BLaER1 treated with 17β-estradiol and CSF1 and Interleukin-3, amounts not matched to agents 10 nM and 100 nM (cell line): ENCODE results near the gene POU2F1.

Experiments used
- H3K27ac ChIP-seq, 11 experiments: shearing (Covaris generic); formaldehyde crosslinking; 2 replicates each; pipeline ENCODE4 v1.8.1; 2022
- H3K27me3 ChIP-seq, 11 experiments: shearing (Covaris generic); formaldehyde crosslinking; 2 replicates each; pipeline ENCODE4 v1.8.1; 2022
- H3K36me3 ChIP-seq, 11 experiments: shearing (Covaris generic); formaldehyde crosslinking; 2 replicates each; pipeline ENCODE4 v1.8.1; 2022
- H3K4me1 ChIP-seq, 10 experiments: shearing (Covaris generic); formaldehyde crosslinking; 2 replicates each; pipeline ENCODE4 v1.8.1; 2022
- H3K4me2 ChIP-seq, 11 experiments: shearing (Covaris generic); formaldehyde crosslinking; 2 replicates each; pipeline ENCODE4 v1.8.1; 2022
- H3K4me3 ChIP-seq, 10 experiments: shearing (Covaris generic); formaldehyde crosslinking; 2 replicates each; pipeline ENCODE4 v1.8.1; 2022
- H3K9ac ChIP-seq, 11 experiments: shearing (Covaris generic); formaldehyde crosslinking; 2 replicates each; pipeline ENCODE4 v1.8.1; 2022
- H3K9me3 ChIP-seq, 11 experiments: shearing (Covaris generic); formaldehyde crosslinking; replicated peaks in 1 of 11; 2 replicates each; pipeline ENCODE4 v1.8.1; 2022
- H4K20me1 ChIP-seq, 11 experiments: shearing (Covaris generic); formaldehyde crosslinking; 2 replicates each; pipeline ENCODE4 v1.8.1; 2022
- Cebpa-rat ChIP-seq, 11 experiments: shearing (Covaris generic); IDR thresholded peaks; 2 replicates each; pipeline ENCODE4 v1.8.1; 2022

POU2F1 gene

DNA sequence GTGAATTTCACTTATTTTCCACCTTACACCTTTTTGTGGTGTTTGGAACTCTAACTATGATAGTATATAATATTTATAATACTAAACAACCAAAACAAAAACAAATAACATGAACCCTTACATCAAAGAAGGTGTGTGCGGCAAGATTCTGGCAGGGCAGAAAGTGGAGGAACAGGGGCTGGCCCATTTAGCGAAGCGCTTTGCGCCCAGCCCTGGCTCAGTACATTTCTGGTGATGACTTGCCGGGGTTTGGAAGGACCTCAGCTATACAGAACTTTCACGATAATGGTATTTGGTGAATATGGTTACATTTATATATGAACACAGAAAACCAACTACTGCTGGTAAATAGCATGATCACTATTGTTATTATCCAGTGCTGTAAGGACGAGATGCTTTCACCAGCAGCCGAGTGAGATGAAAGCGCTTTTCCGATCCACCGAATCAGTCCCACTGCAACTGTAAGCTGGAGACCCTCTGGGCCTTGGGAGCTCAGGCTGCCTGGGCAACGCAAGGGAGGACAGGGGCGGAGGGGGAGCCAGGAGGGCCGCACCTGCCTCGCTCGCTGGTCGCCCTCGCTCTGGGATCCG lies 233.7 kb downstream of the POU2F1 start:
- Histone ChIP-seq H3K4me3 (peak overlapping the region; percentile 66 to 90 (median 74)), H3K4me1 (peaks cover 4 to 15% (median 7%) of the 10 kb centered on the region in 10 experiments; a peak in 12 of 20 replicates), H3K4me2 (peak overlapping the region; percentile 83 to 100 (median 98)), H3K9ac (peak overlapping the region; percentile 70 to 91 (median 81)), H3K36me3 (no peaks in the 10 kb centered on the region), H3K9me3 (no peaks in the 10 kb centered on the region), H4K20me1 (no peaks in the 10 kb centered on the region), H3K27me3 (peaks cover 4 to 28% (median 12%) of the 10 kb centered on the region in 11 experiments; a peak in 14 of 22 replicates), H3K27ac (peak overlapping the region in 10 of 11 experiments; percentile 54 to 83 (median 68); a peak in 16 of 22 replicates)
- TF ChIP-seq Cebpa-rat (IDR thresholded peaks at IDR 0.05) = no peak

GRCh38 chr1:167454894-167455785 lies 234.5 kb downstream of the POU2F1 start:
- peak overlapping the region; percentile 49 to 83 (median 67) for H3K27ac ChIP-seq
- peak overlapping the region; percentile 83 to 100 (median 98) for H3K4me2 ChIP-seq
- H3K36me3 ChIP-seq = no peaks in the 10 kb centered on the region
- no peak for TF ChIP-seq Cebpa-rat (IDR thresholded peaks at IDR 0.05)
- no peaks in the 10 kb centered on the region for H3K9me3 ChIP-seq
- H3K4me3 ChIP-seq = peak overlapping the region; percentile 66 to 90 (median 74)
- peaks cover 4 to 15% (median 7%) of the 10 kb centered on the region in 10 experiments; a peak in 12 of 20 replicates for H3K4me1 ChIP-seq
- peaks cover 4 to 28% (median 12%) of the 10 kb centered on the region in 11 experiments; a peak in 14 of 22 replicates for H3K27me3 ChIP-seq
- no peaks in the 10 kb centered on the region for H4K20me1 ChIP-seq
- peak overlapping the region; percentile 70 to 91 (median 81) for H3K9ac ChIP-seq

GRCh38 chr1:167455786-167456446 lies 235.2 kb downstream of the POU2F1 start:
- peak overlapping the region; percentile 49 to 83 (median 67); a peak in 21 of 22 replicates for H3K27ac ChIP-seq

DNA sequence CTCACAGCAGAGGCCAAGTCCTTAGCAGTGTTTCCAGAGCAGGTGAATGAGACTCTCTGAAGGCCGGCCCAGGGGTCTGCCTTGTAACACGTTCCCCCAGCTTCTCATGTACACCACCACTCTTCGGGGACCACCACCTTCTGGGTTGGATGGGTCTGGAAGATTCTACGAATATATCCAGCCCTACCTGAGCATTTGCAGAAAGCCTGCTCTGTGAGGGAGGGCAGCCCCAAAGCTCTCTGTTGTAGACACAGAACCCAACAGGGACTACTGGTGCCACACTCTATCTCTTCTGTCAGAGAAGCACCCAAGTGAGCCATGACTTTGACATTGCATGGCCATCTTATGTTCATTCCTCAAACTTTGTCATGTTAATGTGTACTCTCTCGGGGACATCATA lies 235.8 kb downstream of the POU2F1 start:
- H3K36me3 ChIP-seq = no peaks in the 10 kb centered on the region
- H3K4me3 ChIP-seq = peak overlapping the region in 1 of 10 experiments; percentile 84; a peak in 1 of 20 replicates
- no peak overlapping the region for H3K27ac ChIP-seq
- H3K4me1 ChIP-seq = peaks cover 4 to 15% (median 7%) of the 10 kb centered on the region in 10 experiments; a peak in 12 of 20 replicates
- no peaks in the 10 kb centered on the region for H4K20me1 ChIP-seq
- peak overlapping the region; percentile 83 to 100 (median 98); a peak in 16 of 22 replicates for H3K4me2 ChIP-seq
- H3K27me3 ChIP-seq = peaks cover 4 to 28% (median 12%) of the 10 kb centered on the region in 11 experiments; a peak in 14 of 22 replicates
- H3K9ac ChIP-seq = no peak overlapping the region
- H3K9me3 ChIP-seq = no peaks in the 10 kb centered on the region
- no peak for TF ChIP-seq Cebpa-rat (IDR thresholded peaks at IDR 0.05)

More at GRCh38 chr1:167455786-167456446, 235.2 kb downstream of the POU2F1 start:
- no peak for TF ChIP-seq Cebpa-rat (IDR thresholded peaks at IDR 0.05)
- Histone ChIP-seq H3K27me3 (peaks cover 4 to 28% (median 12%) of the 10 kb centered on the region in 11 experiments; a peak in 14 of 22 replicates), H4K20me1 (no peaks in the 10 kb centered on the region), H3K4me1 (peaks cover 4 to 15% (median 7%) of the 10 kb centered on the region in 10 experiments; a peak in 12 of 20 replicates), H3K4me3 (peak overlapping the region; percentile 66 to 90 (median 74)), H3K4me2 (peak overlapping the region; percentile 83 to 100 (median 98)), H3K9ac (peak overlapping the region; percentile 70 to 91 (median 81)), H3K9me3 (no peaks in the 10 kb centered on the region), H3K36me3 (no peaks in the 10 kb centered on the region)

DNA sequence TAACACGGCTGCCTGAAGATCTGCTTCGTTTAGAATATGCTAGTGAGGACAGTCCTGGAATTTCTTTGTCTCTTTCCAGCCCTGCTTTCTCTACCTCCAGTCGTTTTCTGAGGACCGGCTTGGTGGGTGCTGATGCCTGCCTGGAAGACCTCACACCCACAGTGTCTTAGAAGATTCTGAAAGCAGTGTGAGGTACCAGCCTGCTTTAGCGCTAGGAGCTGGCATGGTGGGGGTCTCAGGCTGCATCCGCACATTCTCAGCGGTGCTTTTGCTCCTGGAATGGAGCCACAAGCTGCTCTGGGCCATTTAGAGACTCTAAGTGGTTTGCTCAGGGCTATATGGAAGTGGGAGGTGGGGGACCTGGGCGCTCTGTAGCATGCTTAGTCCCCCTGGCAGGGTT lies 236.2 kb downstream of the POU2F1 start:
- Histone ChIP-seq H3K36me3 (no peaks in the 10 kb centered on the region), H3K9me3 (no peaks in the 10 kb centered on the region), H3K4me3 (no peak overlapping the region), H3K4me2 (no peak overlapping the region), H4K20me1 (no peaks in the 10 kb centered on the region), H3K27ac (no peak overlapping the region), H3K9ac (no peak overlapping the region), H3K4me1 (peaks cover 4 to 15% (median 7%) of the 10 kb centered on the region in 10 experiments; a peak in 12 of 20 replicates), H3K27me3 (peaks cover 4 to 28% (median 12%) of the 10 kb centered on the region in 11 experiments; a peak in 14 of 22 replicates)
- TF ChIP-seq Cebpa-rat (IDR thresholded peaks at IDR 0.05) = no peak

DNA sequence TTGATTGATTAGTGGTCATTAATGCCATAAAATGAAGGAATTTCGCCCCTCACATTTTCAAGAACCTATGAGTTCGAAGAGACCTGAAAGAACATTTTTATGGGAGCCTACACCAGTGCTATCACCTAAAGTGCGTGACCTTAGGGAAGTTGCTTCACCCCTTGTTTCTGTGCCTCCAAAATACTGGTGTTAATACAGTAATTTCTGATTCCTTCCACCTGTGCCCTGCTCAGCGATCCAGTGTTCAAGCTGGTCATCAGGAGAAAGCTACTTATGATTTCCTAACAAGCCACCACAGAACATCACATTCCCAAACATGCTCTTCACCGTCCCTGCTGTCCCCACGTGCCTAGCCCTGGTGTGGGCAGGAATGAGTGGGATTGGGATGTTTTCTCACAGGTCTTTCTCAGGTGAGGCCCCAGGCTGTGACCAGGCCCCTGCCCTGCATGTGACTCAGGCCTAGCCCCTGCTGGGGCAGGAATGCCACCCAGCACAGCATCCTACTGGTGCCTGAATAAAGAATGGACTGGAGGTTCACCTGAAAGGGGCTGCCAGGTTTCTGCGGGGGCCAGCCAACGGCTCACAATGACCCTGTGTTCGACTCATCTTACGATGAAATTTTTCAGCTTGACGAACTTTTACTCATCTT lies 237.4 kb downstream of the POU2F1 start:
- no peak overlapping the region for H3K4me2 ChIP-seq
- H3K9ac ChIP-seq = no peak overlapping the region
- no peak for TF ChIP-seq Cebpa-rat (IDR thresholded peaks at IDR 0.05)
- H3K9me3 ChIP-seq = no peaks in the 10 kb centered on the region
- peaks cover 4 to 15% (median 7%) of the 10 kb centered on the region in 10 experiments; a peak in 12 of 20 replicates for H3K4me1 ChIP-seq
- H3K4me3 ChIP-seq = no peak overlapping the region
- H3K36me3 ChIP-seq = no peaks in the 10 kb centered on the region
- no peak overlapping the region for H3K27ac ChIP-seq
- peaks cover 4 to 28% (median 12%) of the 10 kb centered on the region in 11 experiments; a peak in 14 of 22 replicates for H3K27me3 ChIP-seq
- H4K20me1 ChIP-seq = no peaks in the 10 kb centered on the region

DNA sequence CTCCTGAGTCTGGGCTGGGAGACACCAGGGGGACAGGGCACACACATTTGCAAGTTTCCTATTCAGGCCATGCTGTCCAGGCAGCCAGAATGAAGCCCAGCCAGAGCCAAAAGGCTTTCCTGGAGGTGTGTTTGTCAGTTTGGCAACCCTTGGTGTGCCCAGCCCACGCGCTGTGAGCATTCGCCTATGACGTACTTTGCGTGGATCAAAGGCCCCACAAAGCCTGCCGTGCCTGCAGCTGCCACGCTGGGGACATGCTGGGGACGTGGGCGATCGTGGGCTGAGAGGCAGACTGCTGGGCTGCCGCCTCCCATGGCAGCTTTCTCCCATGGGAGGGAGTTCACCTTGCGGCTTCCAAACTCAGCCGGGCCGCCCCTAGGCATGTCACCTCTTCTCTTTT lies 240.2 kb downstream of the POU2F1 start:
- Histone ChIP-seq H3K4me3 (no peak overlapping the region), H3K4me2 (no peak overlapping the region), H4K20me1 (no peaks in the 10 kb centered on the region), H3K27me3 (peaks cover 0 to 6% (median 0%) of the 10 kb centered on the region in 11 experiments; a peak in 5 of 22 replicates), H3K27ac (no peak overlapping the region), H3K9ac (no peak overlapping the region), H3K36me3 (no peaks in the 10 kb centered on the region), H3K4me1 (peaks cover 0 to 5% (median 0%) of the 10 kb centered on the region in 10 experiments; a peak in 5 of 20 replicates), H3K9me3 (no peaks in the 10 kb centered on the region)
- no peak for TF ChIP-seq Cebpa-rat (IDR thresholded peaks at IDR 0.05)

DNA sequence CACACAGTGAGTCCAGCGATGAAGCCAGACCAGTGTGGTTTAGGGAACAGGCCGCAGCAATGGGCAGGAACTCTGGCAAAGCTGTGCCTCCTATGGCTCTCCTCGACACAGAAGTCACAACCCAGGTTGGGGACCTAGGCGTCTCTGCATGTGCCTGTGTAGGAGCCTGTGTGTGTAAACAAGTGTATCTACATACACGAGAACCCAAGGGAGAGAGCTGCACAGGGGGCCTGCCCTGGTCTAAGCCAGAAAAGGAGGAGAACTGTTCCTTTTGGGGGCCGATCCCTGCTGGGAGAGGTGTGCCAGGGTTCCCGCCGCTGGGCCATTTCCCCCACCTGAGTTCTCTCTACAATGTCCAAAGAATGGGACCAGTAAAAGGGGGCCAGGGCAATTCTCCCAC lies 241.7 kb downstream of the POU2F1 start:
- Histone ChIP-seq H3K4me1 (no peaks in the 10 kb centered on the region), H3K36me3 (no peaks in the 10 kb centered on the region), H3K4me2 (no peak overlapping the region), H4K20me1 (no peaks in the 10 kb centered on the region), H3K27ac (no peak overlapping the region), H3K9ac (no peak overlapping the region), H3K4me3 (no peak overlapping the region), H3K27me3 (no peaks in the 10 kb centered on the region), H3K9me3 (no peaks in the 10 kb centered on the region)
- no peak for TF ChIP-seq Cebpa-rat (IDR thresholded peaks at IDR 0.05)
